ENCODE measurements around the gene SAFB.

The SAFB gene

GRCh38 chr19:5690955-5691821 lies 68.3 kb downstream of the SAFB start:
- TF ChIP-seq CTCF (IDR thresholded peaks at IDR 0.05; ENCODE audit: extremely low read depth, insufficient read depth, missing control alignments): no peak
- in situ Hi-C loops (cut with MboI; ENCODE audit: low pct_unique_long_range_greater_than_20kb, low sequenced_read_pairs, unreplicated experiment): no loop called here
- DNase-seq (ENCODE audit: low spot score): no peak

GRCh38 chr19:5691822-5692722 lies 69.2 kb downstream of the SAFB start:
- TF ChIP-seq CTCF (IDR thresholded peaks at IDR 0.05; ENCODE audit: extremely low read depth, insufficient read depth, missing control alignments): no peak
- no peak for DNase-seq (ENCODE audit: low spot score)
- in situ Hi-C loops (cut with MboI; ENCODE audit: low pct_unique_long_range_greater_than_20kb, low sequenced_read_pairs, unreplicated experiment): no loop called here

- no peak for TF ChIP-seq CTCF (IDR thresholded peaks at IDR 0.05; ENCODE audit: extremely low read depth, insufficient read depth, missing control alignments)
- no peak for DNase-seq (ENCODE audit: low spot score)
These were observed 69.9 kb downstream of the SAFB start for GRCh38 chr19:5692723-5693194.

GRCh38 chr19:5693195-5694166 lies 70.6 kb downstream of the SAFB start:
- in situ Hi-C loops (cut with MboI; ENCODE audit: low pct_unique_long_range_greater_than_20kb, low sequenced_read_pairs, unreplicated experiment): no loop called here
- TF ChIP-seq CTCF (IDR thresholded peaks at IDR 0.05; ENCODE audit: extremely low read depth, insufficient read depth, missing control alignments): no peak
- DNase-seq (ENCODE audit: low spot score): no peak

More at GRCh38 chr19:5692723-5693194, 69.9 kb downstream of the SAFB start:
- in situ Hi-C loops (cut with MboI; ENCODE audit: low pct_unique_long_range_greater_than_20kb, low sequenced_read_pairs, unreplicated experiment): no loop called here

GRCh38 chr19:5694167-5694955 lies 71.5 kb downstream of the SAFB start:
- DNase-seq (ENCODE audit: low spot score): no peak
- no peak for TF ChIP-seq CTCF (IDR thresholded peaks at IDR 0.05; ENCODE audit: extremely low read depth, insufficient read depth, missing control alignments)
- in situ Hi-C loops (cut with MboI; ENCODE audit: low pct_unique_long_range_greater_than_20kb, low sequenced_read_pairs, unreplicated experiment): no loop called here

All from GM13977 (cell line).